Chondrocyte (in vitro differentiated cells): ENCODE results near the gene LRTM2. TPM values are rescaled to one million over a fixed set of nuclear protein-coding genes. Genes with fewer than 3 reads are reported as not detected.

Experiments
- DNase-seq: peaks from one replicate; pipeline ENCODE4 v3.0.0; 2021; ENCODE audit warnings: mixed read lengths, low spot score
- H3K27ac Mint-ChIP-seq: one replicate; pipeline ENCODE4 v1.8.0; 2021; ENCODE audit warnings: mild to moderate bottlenecking, moderate library complexity, mixed read lengths; ENCODE audit not compliant: unreplicated experiment
- H3K27me3 Mint-ChIP-seq: 2 replicates; pipeline ENCODE4 v1.8.0; 2021; ENCODE audit warnings: low read depth, mixed read lengths
- H3K36me3 Mint-ChIP-seq: 2 replicates; pipeline ENCODE4 v1.8.0; 2021; ENCODE audit warnings: low read depth, mixed read lengths
- H3K4me1 Mint-ChIP-seq: 2 replicates; pipeline ENCODE4 v1.8.0; 2021; ENCODE audit warnings: low read depth, mild to moderate bottlenecking, mixed read lengths
- H3K4me3 Mint-ChIP-seq: one replicate; pipeline ENCODE4 v1.8.0; 2021; ENCODE audit warnings: mild to moderate bottlenecking, moderate library complexity, mixed read lengths; ENCODE audit not compliant: unreplicated experiment
- H3K9me3 Mint-ChIP-seq: 2 replicates; pipeline ENCODE4 v1.8.0; 2021; ENCODE audit warnings: low read depth, mixed read lengths
- CTCF ChIP-seq: fragments of 200-600 bp; sonication (generic); IDR thresholded peaks from 2 replicates; pipeline ENCODE4 v1.5.0; 2021; ENCODE audit warnings: antibody characterized with exemption, mild to moderate bottlenecking, moderate library complexity
- total RNA-seq: library from RNA; stranded (reverse); gene quantifications from 3 replicates; pipeline ENCODE4 v1.2.1, GENCODE V29; 2021

Gene LRTM2
- total RNA-seq, 1 donor from 2014 or later = not detected

GRCh38 chr12:1779783-1780182 lies 40.6 kb upstream of the LRTM2 start:
- Mint-ChIP-seq H3K27me3 (no peaks in the 10 kb centered on the region), H3K36me3 (peaks cover 2% of the 10 kb centered on the region), H3K27ac (peak overlapping the region; percentile 46), H3K9me3 (no peaks in the 10 kb centered on the region), H3K4me3 (no peak overlapping the region), H3K4me1 (peaks cover 65% of the 10 kb centered on the region)
- TF ChIP-seq CTCF = no peak
- no peak for DNase-seq

- H3K4me1 Mint-ChIP-seq = peaks cover 53% of the 10 kb centered on the region
- H3K27me3 Mint-ChIP-seq = no peaks in the 10 kb centered on the region
- no peaks in the 10 kb centered on the region for H3K9me3 Mint-ChIP-seq
- peaks cover 2% of the 10 kb centered on the region for H3K36me3 Mint-ChIP-seq
- no peak for DNase-seq
- no peak overlapping the region for H3K27ac Mint-ChIP-seq
- no peak for TF ChIP-seq CTCF
- H3K4me3 Mint-ChIP-seq = no peak overlapping the region
These were observed 38.6 kb upstream of the LRTM2 start for GRCh38 chr12:1781772-1782171.

DNA sequence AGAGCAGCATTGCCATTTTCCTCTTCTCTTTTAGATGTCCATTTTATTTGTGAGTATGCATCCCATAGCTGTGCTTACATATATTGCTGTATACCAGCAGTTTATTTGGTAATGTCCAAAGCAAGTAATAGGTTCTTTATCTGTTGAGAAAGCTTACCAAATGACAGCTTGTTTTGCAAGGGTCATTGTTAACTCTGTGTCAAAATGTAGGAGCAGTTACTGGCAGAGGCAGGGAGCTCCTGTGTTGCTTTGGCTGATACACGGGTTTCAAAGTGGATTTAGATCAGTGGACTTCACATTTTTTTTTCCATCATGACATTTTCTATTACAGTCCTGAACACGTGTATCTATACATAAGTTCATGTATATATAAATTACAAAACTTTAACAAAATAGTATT lies 38.1 kb upstream of the LRTM2 start:
- H3K4me1 Mint-ChIP-seq = peaks cover 49% of the 10 kb centered on the region
- DNase-seq = no peak
- H3K27ac Mint-ChIP-seq = no peak overlapping the region

GRCh38 chr12:1787714-1788113 lies 32.7 kb upstream of the LRTM2 start:
- no peaks in the 10 kb centered on the region for H3K27me3 Mint-ChIP-seq

More for the DNA sequence above, 38.1 kb upstream of the LRTM2 start:
- Mint-ChIP-seq H3K4me3 (no peak overlapping the region), H3K9me3 (no peaks in the 10 kb centered on the region), H3K27me3 (no peaks in the 10 kb centered on the region), H3K36me3 (peaks cover 2% of the 10 kb centered on the region)
- TF ChIP-seq CTCF = no peak

DNA sequence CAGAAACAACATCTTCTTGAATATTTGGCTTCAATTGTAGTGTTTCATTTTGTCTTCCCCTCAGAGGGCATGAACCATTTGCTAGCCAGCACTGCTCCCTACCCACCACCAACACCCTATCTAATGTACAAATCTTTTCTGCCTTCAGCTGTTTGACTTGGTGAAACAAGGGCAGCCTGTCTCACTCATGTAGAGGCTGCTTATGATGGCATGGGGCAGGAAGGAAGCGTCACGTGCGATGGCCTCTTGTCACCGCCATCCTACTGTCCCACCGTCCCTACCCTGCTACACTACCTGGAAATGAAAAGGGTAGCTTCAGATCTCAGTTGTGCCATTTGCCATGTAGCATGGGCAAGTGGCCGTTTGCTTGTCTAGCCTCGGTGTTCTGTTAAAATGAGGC lies 29.9 kb upstream of the LRTM2 start:
- Mint-ChIP-seq H3K27me3 (no peaks in the 10 kb centered on the region), H3K36me3 (no peaks in the 10 kb centered on the region), H3K4me1 (peaks cover 19% of the 10 kb centered on the region), H3K9me3 (no peaks in the 10 kb centered on the region), H3K4me3 (no peak overlapping the region), H3K27ac (no peak overlapping the region)
- no peak for DNase-seq
- no peak for TF ChIP-seq CTCF

More at GRCh38 chr12:1787714-1788113, 32.7 kb upstream of the LRTM2 start:
- Mint-ChIP-seq H3K4me1 (peaks cover 21% of the 10 kb centered on the region), H3K27ac (no peak overlapping the region), H3K9me3 (no peaks in the 10 kb centered on the region), H3K36me3 (peaks cover 2% of the 10 kb centered on the region), H3K4me3 (no peak overlapping the region)
- no peak for TF ChIP-seq CTCF
- no peak for DNase-seq
